ENCODE data around the gene CLCC1.
"Not testable (repeated sequence)": the region's sequence is repeated elsewhere in the genome, so short reads cannot be mapped to it uniquely, and the experiment has no call there.

CLCC1 gene

GRCh38 chr1:108951242-108951641, 12.0 kb downstream of the CLCC1 start:
- TF ChIP-seq ZFX (IDR thresholded peaks at IDR 0.05) (no peak), CTCF (conservative IDR thresholded peaks at IDR 0.05) (no peak)
- no peak overlapping the region for H3K27ac ChIP-seq

- no peak overlapping the region for H3K27ac ChIP-seq
These were observed 14.2 kb downstream of the CLCC1 start for GRCh38 chr1:108949044-108949443.

GRCh38 chr1:108947871-108948525, 15.3 kb downstream of the CLCC1 start:
- TF ChIP-seq ZFX (IDR thresholded peaks at IDR 0.05) (no peak), CTCF (conservative IDR thresholded peaks at IDR 0.05) (no peak)
- H3K27ac ChIP-seq, result no peak overlapping the region

More at GRCh38 chr1:108949044-108949443, 14.2 kb downstream of the CLCC1 start:
- TF ChIP-seq CTCF (conservative IDR thresholded peaks at IDR 0.05), result no peak
- no peak for TF ChIP-seq ZFX (IDR thresholded peaks at IDR 0.05)

- TF ChIP-seq CTCF (conservative IDR thresholded peaks at IDR 0.05), result no peak
- no peak for TF ChIP-seq ZFX (IDR thresholded peaks at IDR 0.05)
- H3K27ac ChIP-seq, result no peak overlapping the region
These were observed 27.1 kb downstream of the CLCC1 start for GRCh38 chr1:108936170-108936569.

- no peak overlapping the region for H3K27ac ChIP-seq
- TF ChIP-seq ZFX (IDR thresholded peaks at IDR 0.05) (no peak), CTCF (conservative IDR thresholded peaks at IDR 0.05) (no peak)
These were observed 29.3 kb downstream of the CLCC1 start for GRCh38 chr1:108933944-108934343.

- not testable (repeated sequence) for H3K27ac ChIP-seq
These were observed 35.7 kb downstream of the CLCC1 start for GRCh38 chr1:108927565-108927964.

GRCh38 chr1:108925920-108926319, 37.4 kb downstream of the CLCC1 start:
- TF ChIP-seq CTCF (conservative IDR thresholded peaks at IDR 0.05) (no peak), ZFX (IDR thresholded peaks at IDR 0.05) (no peak)
- no peak overlapping the region for H3K27ac ChIP-seq

- H3K27ac ChIP-seq, result no peak overlapping the region
- TF ChIP-seq ZFX (IDR thresholded peaks at IDR 0.05), result no peak
- no peak for TF ChIP-seq CTCF (conservative IDR thresholded peaks at IDR 0.05)
These were observed 46.5 kb downstream of the CLCC1 start for GRCh38 chr1:108916788-108917187.

All from C4-2B (cell line).